ENCODE results near the gene CPTP. TPM values are rescaled to one million over a fixed set of nuclear protein-coding genes. Genes with fewer than 3 reads are reported as not detected.
A peak's percentile ranks its signal among the peaks of the same experiment; 100 is the strongest.

The CPTP gene
- total RNA-seq, 1 experiment from 2014 or later, result 141 TPM

DNA sequence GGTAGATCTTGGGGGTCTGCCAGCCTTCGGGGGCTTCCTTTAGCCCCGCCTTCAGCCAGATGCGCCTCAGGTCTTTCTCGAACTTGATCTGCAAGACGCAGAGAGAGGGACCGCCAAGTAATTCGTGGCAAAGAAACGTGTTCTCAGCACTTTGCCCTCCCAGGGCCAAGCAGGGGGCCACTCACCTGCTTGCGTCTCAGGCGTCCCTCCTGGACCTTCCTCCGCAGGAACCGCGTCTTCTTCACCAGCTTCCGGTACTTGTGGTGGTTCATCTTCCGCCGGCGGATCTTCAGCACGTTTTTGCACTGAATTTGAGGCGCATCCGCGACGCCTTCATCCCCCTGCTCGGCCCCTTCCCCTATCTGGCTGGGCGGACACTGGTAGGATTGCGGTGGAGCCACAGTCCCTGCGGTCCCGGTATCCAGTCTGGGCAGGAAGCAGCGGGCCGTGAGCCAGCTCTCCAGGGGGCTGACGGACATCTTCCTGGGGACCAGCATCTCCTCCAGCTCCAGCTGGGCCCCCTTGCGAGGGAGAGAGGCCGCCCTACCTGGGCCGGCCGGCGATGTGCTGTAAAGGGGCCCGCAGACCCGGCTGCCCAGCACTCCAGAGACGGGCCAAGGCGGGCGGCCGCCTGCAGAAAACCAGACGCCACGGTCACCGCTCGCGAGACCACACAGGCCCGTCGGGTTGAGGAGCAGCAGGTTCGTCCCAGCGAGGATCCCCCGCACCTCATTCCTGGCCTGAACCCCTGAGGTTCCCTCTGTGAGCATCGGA, 49.4 kb downstream of the CPTP start:
- BruUV-seq (replicated peaks), result TSS peak; percentile 69
- POLR2A ChIA-PET (ENCODE audit: unreplicated experiment), result interaction anchor here (0.6 to 1.2 kb wide), 2 partner anchors 26 to 373 kb away, joined by 4 read pairs; no protein-coding TSS in a partner anchor
- H3K9me2 ChIP-seq (replicated peaks; ENCODE audit: low read length), result no peaks in the 10 kb centered on the region
- H3K36me3 ChIP-seq (ENCODE audit: low read depth, low read length), result peaks cover 10% of the 10 kb centered on the region; the same call in 1 of the 2 replicates
- no peak overlapping the region for H3K27ac ChIP-seq (ENCODE audit: low read length)
- H4K20me1 ChIP-seq (ENCODE audit: low read length), result no peaks in the 10 kb centered on the region
- H3K4me3 ChIP-seq (ENCODE audit: low read length), result peak overlapping the region; percentile 96
- intact Hi-C loops (cut with micrococcal nuclease), result loop anchor here (2.0 kb wide), 1 partner anchor 29 kb away; no protein-coding TSS in a partner anchor
- ATAC-seq (no peak), DNase-seq (no peak)
- peaks cover 20% of the 10 kb centered on the region for H3K4me1 ChIP-seq (ENCODE audit: insufficient read depth, low read length)
- H3K9me3 ChIP-seq (ENCODE audit: low read length), result no peaks in the 10 kb centered on the region
- no peaks in the 10 kb centered on the region for H3K27me3 ChIP-seq (ENCODE audit: low read length)
- no peak overlapping the region for H2AFZ ChIP-seq (ENCODE audit: low read length)
- peaks cover 35% of the 10 kb centered on the region for H3K79me2 ChIP-seq (ENCODE audit: low read length)
- no peak for TF ChIP-seq EZH2phosphoT487 (IDR thresholded peaks at IDR 0.05; ENCODE audit: borderline replicate concordance, low read length)
- no peak for TF ChIP-seq EZH2 (IDR thresholded peaks at IDR 0.05; ENCODE audit: low read length, unreplicated experiment)
- TF ChIP-seq CTCF (conservative IDR thresholded peaks at IDR 0.05; ENCODE audit: low read depth, low read length), result no peak
- peaks cover 9% of the 10 kb centered on the region for H3F3A ChIP-seq (ENCODE audit: low read length, unreplicated experiment)
- CTCF ChIA-PET, result interaction anchor here (1.2 kb wide), 1 partner anchor 131 kb away, joined by 3 read pairs; no protein-coding TSS in a partner anchor
- peak overlapping the region; percentile 99 for H3K4me2 ChIP-seq (ENCODE audit: low read length)
- peak overlapping the region; percentile 98 for H3K9ac ChIP-seq (ENCODE audit: low read length)

DNA sequence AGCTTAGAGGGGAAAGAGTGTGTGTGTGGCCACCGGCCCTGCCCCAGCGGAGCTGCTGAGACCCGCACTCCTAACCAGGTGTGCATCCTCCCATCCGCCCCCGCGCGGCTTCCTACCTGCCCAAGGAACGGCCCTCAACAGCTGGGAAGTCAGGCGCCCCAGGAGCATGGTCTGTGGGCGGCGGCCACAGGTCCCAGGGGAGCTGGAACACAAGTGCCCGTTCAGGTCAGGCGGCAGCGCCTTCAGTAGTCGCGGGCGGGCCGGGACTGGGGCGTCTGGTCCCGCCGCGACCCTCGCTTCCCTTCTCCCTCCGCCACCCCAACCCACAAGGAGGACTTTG, 50.0 kb downstream of the CPTP start:
- DNase-seq (no peak), ATAC-seq (peak; percentile 1)
- intact Hi-C loops (cut with micrococcal nuclease), result loop anchor here (2.0 kb wide), 1 partner anchor 30 kb away; no protein-coding TSS in a partner anchor

More for the DNA sequence above, 50.0 kb downstream of the CPTP start:
- ChIA-PET CTCF (interaction anchor here (0.9 to 1.2 kb wide), 3 partner anchors 28 to 131 kb away, joined by 3 to 5 read pairs (median 4); no protein-coding TSS in a partner anchor), POLR2A (ENCODE audit: unreplicated experiment) (interaction anchor here (0.8 to 1.2 kb wide), 2 partner anchors 27 kb away, joined by 3 to 4 read pairs; no protein-coding TSS in a partner anchor)
- Histone ChIP-seq H3K27ac (ENCODE audit: low read length) (peak overlapping the region; percentile 77), H4K20me1 (ENCODE audit: low read length) (no peaks in the 10 kb centered on the region), H3K4me3 (ENCODE audit: low read length) (peak overlapping the region; percentile 96), H3K4me2 (ENCODE audit: low read length) (peak overlapping the region; percentile 99), H3F3A (ENCODE audit: low read length, unreplicated experiment) (peaks cover 9% of the 10 kb centered on the region), H3K9me3 (ENCODE audit: low read length) (no peaks in the 10 kb centered on the region), H2AFZ (ENCODE audit: low read length) (peak overlapping the region; percentile 72), H3K79me2 (ENCODE audit: low read length) (peaks cover 35% of the 10 kb centered on the region), H3K36me3 (ENCODE audit: low read depth, low read length) (peaks cover 10% of the 10 kb centered on the region; the same call in 1 of the 2 replicates), H3K4me1 (ENCODE audit: insufficient read depth, low read length) (peaks cover 20% of the 10 kb centered on the region), H3K27me3 (ENCODE audit: low read length) (no peaks in the 10 kb centered on the region), H3K9ac (ENCODE audit: low read length) (peak overlapping the region; percentile 98), H3K9me2 (replicated peaks; ENCODE audit: low read length) (no peaks in the 10 kb centered on the region)
- BruUV-seq (replicated peaks), result no TSS peak
- TF ChIP-seq CTCF (conservative IDR thresholded peaks at IDR 0.05; ENCODE audit: low read depth, low read length) (no peak), EZH2phosphoT487 (IDR thresholded peaks at IDR 0.05; ENCODE audit: borderline replicate concordance, low read length) (no peak), EZH2 (IDR thresholded peaks at IDR 0.05; ENCODE audit: low read length, unreplicated experiment) (no peak)

All from PC-3 (cell line).